HG02642 (cell line): Measurements from ENCODE around the gene C7.

Experiments
- ATAC-seq: cut with Tn5 transposase; IDR thresholded peaks from one replicate; pipeline ENCODE4 v1.9.1; 2021; ENCODE audit warnings: mild to moderate bottlenecking; ENCODE audit not compliant: unreplicated experiment, poor library complexity

C7 gene

GRCh38 chr5:40915341-40915926 lies 6.1 kb downstream of the C7 start:
- ATAC-seq: no peak

- no peak for ATAC-seq
These were observed 6.9 kb downstream of the C7 start for GRCh38 chr5:40916226-40916625.

- ATAC-seq: no peak
These were observed 19.7 kb downstream of the C7 start for GRCh38 chr5:40928886-40929448.

- no peak for ATAC-seq
These were observed 23.5 kb downstream of the C7 start for GRCh38 chr5:40932766-40933165.

GRCh38 chr5:40937075-40937474 lies 27.8 kb downstream of the C7 start:
- ATAC-seq: no peak

GRCh38 chr5:40939753-40940152 lies 30.5 kb downstream of the C7 start:
- no peak for ATAC-seq

GRCh38 chr5:40945111-40945510 lies 35.8 kb downstream of the C7 start:
- no peak for ATAC-seq

GRCh38 chr5:40955313-40955712 lies 46.0 kb downstream of the C7 start:
- ATAC-seq: no peak

GRCh38 chr5:40957048-40957447 lies 47.8 kb downstream of the C7 start:
- ATAC-seq: no peak

GRCh38 chr5:40958811-40959210 lies 49.5 kb downstream of the C7 start:
- no peak for ATAC-seq

- no peak for ATAC-seq
These were observed 50.7 kb downstream of the C7 start for GRCh38 chr5:40960037-40960436.

GRCh38 chr5:40962207-40962955 lies 53.1 kb downstream of the C7 start:
- ATAC-seq: no peak

GRCh38 chr5:40972434-40972833 lies 63.1 kb downstream of the C7 start:
- ATAC-seq: no peak

GRCh38 chr5:40973364-40974004 lies 64.2 kb downstream of the C7 start:
- no peak for ATAC-seq

GRCh38 chr5:40976041-40976440 lies 66.7 kb downstream of the C7 start:
- no peak for ATAC-seq

GRCh38 chr5:40976836-40977235 lies 67.5 kb downstream of the C7 start:
- no peak for ATAC-seq

- no peak for ATAC-seq
These were observed 72.1 kb downstream of the C7 start for GRCh38 chr5:40981420-40981819.

- ATAC-seq: no peak
These were observed 74.5 kb downstream of the C7 start for GRCh38 chr5:40983781-40984180.

GRCh38 chr5:40984884-40985283 lies 75.6 kb downstream of the C7 start:
- no peak for ATAC-seq

- ATAC-seq: no peak
These were observed 76.2 kb downstream of the C7 start for GRCh38 chr5:40985501-40985900.

- no peak for ATAC-seq
These were observed 77.4 kb downstream of the C7 start for GRCh38 chr5:40986666-40987065.
